Left colon (tissue), 2 donors: ENCODE results near the gene RANBP17. TPM values are rescaled to one million over a fixed set of nuclear protein-coding genes. Genes with fewer than 3 reads are reported as not detected.
A peak's percentile ranks its signal among the peaks of the same experiment; 100 is the strongest.

Source experiments
- ATAC-seq: fragments of 200-7000 bp; cut with Tn5 transposase; one replicate; pipeline ENCODE4 v1.9.1; 2020; ENCODE audit warnings: mild to moderate bottlenecking, moderate library complexity
- DNase-seq, 2 donors: peaks; one replicate each; pipeline ENCODE4 v3.0.0-alpha.2; 2020
- intact Hi-C, 2 donors: fragments of 100-400 bp; cut with DNase I in 1 of 2; cut with micrococcal nuclease in 1 of 2; formaldehyde crosslinking; loops; one replicate each; pipeline versions ENCODE4 v1.11.2 to v1.14.0; 2022; cut with DNase I, micrococcal nuclease
- total RNA-seq, 2 donors: library from RNA; stranded (reverse); fragmentation: NEBNext Ultra II Directional; extraction: Animal tissue kit (Norgen Biotek cat#: 25700); gene quantifications; one replicate each; pipeline ENCODE4 v1.2.1, GENCODE V29; 2021
- donor health status: DM: no; HTN: no; CAD: no.
- donor health status: DM: yes; HTN: yes; CAD: no.

Gene RANBP17
- total RNA-seq, 2 donors from 2014 or later, result 4.9 to 17.4 TPM

- intact Hi-C loops, result no loop called here
- no peak for DNase-seq
- ATAC-seq, result no peak
Measured at GRCh38 chr5:171315925-171316257, 454.1 kb downstream of the RANBP17 start.

- no peak for ATAC-seq
- no peak for DNase-seq
Measured at GRCh38 chr5:171316258-171317121, 454.7 kb downstream of the RANBP17 start.

GRCh38 chr5:171317230-171317629 lies 455.4 kb downstream of the RANBP17 start:
- ATAC-seq, result no peak

More at GRCh38 chr5:171316258-171317121, 454.7 kb downstream of the RANBP17 start:
- intact Hi-C loops, result no loop called here

DNA sequence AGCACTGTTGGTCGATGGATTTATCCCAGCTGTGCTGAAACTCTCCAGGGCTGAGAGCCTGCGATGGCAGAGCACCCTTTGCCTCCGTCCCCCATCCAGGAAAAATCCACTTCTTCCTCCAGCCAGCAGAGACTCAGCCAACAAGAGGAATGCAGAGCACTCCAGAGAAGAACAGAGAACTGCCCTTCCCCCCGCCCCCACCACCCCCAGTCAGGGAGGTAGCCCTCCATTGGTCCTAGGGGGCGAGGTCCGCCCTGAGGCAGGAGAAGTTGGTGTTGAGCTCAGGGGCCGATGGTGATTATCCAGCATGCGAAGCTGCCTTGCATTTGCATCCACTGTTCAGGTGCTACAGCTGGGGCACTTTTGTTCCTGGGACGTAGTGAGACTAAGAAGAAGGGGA lies 456.2 kb downstream of the RANBP17 start:
- DNase-seq (no peak), ATAC-seq (no peak)
- intact Hi-C loops, result no loop called here

More at GRCh38 chr5:171317230-171317629, 455.4 kb downstream of the RANBP17 start:
- DNase-seq, result no peak
- intact Hi-C loops, result no loop called here

DNA sequence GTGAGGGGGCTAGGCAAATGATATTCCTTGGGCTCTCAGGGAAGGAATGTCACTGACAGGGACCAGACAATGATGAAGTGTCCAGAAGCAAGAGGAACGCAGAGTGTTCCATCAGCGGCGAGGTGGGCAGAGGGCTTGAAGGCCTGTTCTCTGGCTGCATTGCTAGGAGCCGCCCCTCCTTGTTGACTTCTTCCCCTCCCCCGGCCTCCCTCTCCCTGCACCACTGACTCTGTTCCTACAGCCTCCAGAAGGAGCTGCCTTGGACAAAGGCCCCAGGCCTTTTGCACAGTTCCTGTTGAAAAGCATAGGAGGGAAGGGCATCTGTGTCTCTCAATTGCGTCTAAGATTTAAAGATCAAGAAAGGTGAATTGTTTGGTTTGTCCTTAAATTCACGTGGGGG lies 459.6 kb downstream of the RANBP17 start:
- ATAC-seq, result no peak
- intact Hi-C loops, result no loop called here
- DNase-seq, result no peak

GRCh38 chr5:171322527-171322926 lies 460.7 kb downstream of the RANBP17 start:
- no peak for ATAC-seq
- intact Hi-C loops, result no loop called here
- no peak for DNase-seq

- DNase-seq (no peak), ATAC-seq (no peak)
- intact Hi-C loops, result no loop called here
Measured at GRCh38 chr5:171323007-171323406, 461.2 kb downstream of the RANBP17 start.

- DNase-seq, result no peak
- intact Hi-C loops, result no loop called here
- ATAC-seq, result no peak
Measured at GRCh38 chr5:171323806-171324632, 462.2 kb downstream of the RANBP17 start.

DNA sequence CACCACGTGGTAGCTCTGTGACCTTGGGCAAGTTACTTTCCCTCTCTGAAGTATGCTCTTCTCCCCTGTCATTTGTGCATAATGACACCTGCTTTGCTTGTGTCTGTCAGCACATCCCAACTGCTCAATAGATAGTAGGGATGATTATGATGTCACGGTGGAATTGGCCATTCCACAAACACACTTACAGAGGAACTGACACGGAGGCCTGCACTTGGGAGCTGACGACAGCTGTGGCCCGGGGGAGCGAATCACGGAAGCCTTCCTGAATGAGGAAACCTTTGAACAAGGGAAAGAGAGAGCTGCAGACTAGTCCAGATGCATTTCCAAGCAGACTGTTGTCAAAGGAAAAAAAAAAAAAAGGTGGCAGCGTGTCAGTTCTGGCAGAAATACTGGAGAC lies 468.2 kb downstream of the RANBP17 start:
- intact Hi-C loops, result loop anchor here in 1 of 2 donors (10.0 kb wide), 1 partner anchor 125 kb away; no protein-coding TSS in a partner anchor
- DNase-seq (no peak), ATAC-seq (no peak)

- intact Hi-C loops, result loop anchor here in 1 of 2 donors (5.0 to 10.0 kb wide), 2 partner anchors 131 to 593 kb away; no protein-coding TSS in a partner anchor
- ATAC-seq, result no peak
Measured at GRCh38 chr5:171335616-171336015, 473.8 kb downstream of the RANBP17 start.

DNA sequence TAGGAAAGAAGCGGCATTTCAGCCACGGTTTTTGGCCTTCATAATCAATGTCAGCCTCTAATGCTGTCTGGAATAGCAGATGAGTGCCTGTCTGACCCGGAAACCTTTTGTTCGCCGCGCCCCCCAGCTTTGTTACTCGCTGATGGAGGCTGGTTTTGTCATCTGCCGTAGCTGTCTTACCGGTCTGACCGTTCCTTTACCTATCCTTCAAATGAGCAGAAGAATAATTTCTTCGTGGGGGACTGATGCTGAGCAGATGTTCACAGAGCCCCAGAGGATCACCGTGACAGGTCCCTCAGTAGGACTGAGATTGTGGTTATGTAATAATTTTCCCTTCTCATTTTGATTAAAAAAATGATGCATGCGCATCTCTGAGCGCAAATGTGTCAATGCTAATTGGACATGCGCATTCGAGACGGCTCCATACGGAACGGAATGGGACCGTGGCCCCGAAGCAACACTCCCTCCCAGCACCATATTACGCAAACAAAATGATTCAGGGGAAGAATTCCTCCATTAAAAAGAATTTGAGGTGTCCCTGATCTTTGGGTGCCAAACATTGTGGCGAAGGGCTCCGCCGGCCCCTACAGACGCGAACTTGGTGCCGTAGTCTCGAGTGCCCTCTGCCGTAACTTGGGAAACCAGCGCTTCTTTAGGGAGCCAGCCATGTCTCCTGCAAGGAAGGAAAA lies 474.8 kb downstream of the RANBP17 start:
- peak; percentile 29 to 37 for DNase-seq
- intact Hi-C loops, result loop anchor here in 1 of 2 donors (5.0 to 10.0 kb wide), 2 partner anchors 132 to 594 kb away; no protein-coding TSS in a partner anchor
- peak; percentile 71 for ATAC-seq

More at GRCh38 chr5:171335616-171336015, 473.8 kb downstream of the RANBP17 start:
- DNase-seq, result no peak

DNA sequence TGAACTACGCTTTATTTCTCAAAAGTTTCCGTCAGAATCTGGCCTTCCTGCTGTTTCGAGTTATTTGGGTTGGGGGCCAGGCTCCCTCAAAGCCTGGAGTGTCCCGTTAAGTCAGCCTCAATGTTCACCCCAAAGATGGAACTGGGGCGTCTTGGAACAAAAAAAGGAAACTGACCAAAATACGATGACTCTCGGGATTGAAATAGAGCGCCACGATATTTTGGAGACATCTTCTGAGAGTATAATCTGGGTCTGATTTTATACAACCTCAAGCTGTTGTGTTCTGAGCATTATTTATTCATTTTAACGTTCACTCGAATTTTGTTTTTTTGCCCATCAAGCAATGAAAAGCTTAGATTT lies 475.4 kb downstream of the RANBP17 start:
- ATAC-seq, result no peak
- intact Hi-C loops, result loop anchor here in 1 of 2 donors (5.0 to 10.0 kb wide), 2 partner anchors 132 to 595 kb away; no protein-coding TSS in a partner anchor
- no peak for DNase-seq

GRCh38 chr5:171340042-171340441 lies 478.2 kb downstream of the RANBP17 start:
- intact Hi-C loops, result no loop called here
- DNase-seq, result no peak

DNA sequence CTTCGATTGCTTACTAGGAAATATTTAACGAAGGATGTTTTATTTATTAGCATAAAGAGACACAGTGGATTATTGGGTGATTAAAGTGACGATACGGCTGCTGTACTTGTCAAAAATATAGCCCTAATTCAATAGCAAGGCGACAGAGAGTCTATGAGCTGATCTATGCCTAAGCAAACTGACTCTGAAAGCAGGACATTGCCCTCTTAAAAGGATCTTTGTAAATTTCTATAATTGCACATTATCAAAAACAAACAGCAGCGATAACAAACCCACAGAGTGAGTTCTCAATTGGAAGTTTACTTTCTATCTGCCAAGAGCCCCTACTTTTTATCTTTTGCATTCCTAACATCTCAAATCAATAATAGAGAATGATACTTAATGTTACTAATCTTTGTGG lies 478.7 kb downstream of the RANBP17 start:
- intact Hi-C loops, result no loop called here
- DNase-seq, result no peak

More at GRCh38 chr5:171340042-171340441, 478.2 kb downstream of the RANBP17 start:
- ATAC-seq, result no peak

GRCh38 chr5:171342362-171343111 lies 480.7 kb downstream of the RANBP17 start:
- ATAC-seq (peak; percentile 69), DNase-seq (peak in 1 of 2 donors; percentile 26)
- intact Hi-C loops, result no loop called here

More for the DNA sequence above, 478.7 kb downstream of the RANBP17 start:
- no peak for ATAC-seq

GRCh38 chr5:171344936-171345608 lies 483.3 kb downstream of the RANBP17 start:
- no peak for ATAC-seq
- DNase-seq, result no peak
- intact Hi-C loops, result no loop called here
